Hepatocyte (in vitro differentiated cells): ENCODE measurements around the gene SMYD1.

Experiments used
- CTCF ChIP-seq: fragments of 200-600 bp; sonication (generic); IDR thresholded peaks from 2 replicates; pipeline ENCODE4 v1.5.1; 2016; ENCODE audit warnings: antibody characterized with exemption, mild to moderate bottlenecking; ENCODE audit not compliant: poor library complexity
- EZH2phosphoT487 ChIP-seq: fragments of 200-600 bp; sonication (generic); IDR thresholded peaks from one replicate; pipeline ENCODE4 v1.6.1; 2018; ENCODE audit warnings: antibody characterized with exemption, mild to moderate bottlenecking, low read depth, moderate library complexity; ENCODE audit not compliant: unreplicated experiment, severe bottlenecking

DNA sequence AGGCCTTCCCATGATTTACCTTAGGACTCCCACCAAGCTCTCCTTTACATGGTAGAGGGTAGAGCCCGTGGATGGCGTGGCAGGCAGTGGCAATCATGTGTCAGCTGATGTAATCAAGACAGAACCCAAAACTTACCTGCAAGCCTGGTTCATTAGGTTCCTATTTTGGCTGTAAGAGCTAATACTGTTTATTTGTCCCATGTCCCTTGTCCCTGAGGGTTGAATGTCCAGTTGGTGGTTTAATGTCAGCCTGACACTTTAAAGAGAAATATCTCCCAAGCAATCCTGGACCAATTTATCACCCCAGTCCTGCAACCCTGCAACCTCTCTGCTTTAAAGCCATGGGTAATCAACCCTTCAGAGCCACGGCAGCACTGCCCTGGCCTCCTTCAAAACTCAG is 66.2 kb downstream of the SMYD1 start:
- TF ChIP-seq EZH2phosphoT487 (no peak), CTCF (no peak)
